Endodermal cell (in vitro differentiated cells): ENCODE data around the gene KLHL26. TPM values are rescaled to one million over a fixed set of nuclear protein-coding genes. Genes with fewer than 3 reads are reported as not detected.

Experiments used
- DNase-seq: peaks from one replicate; pipeline ENCODE4 v3.0.0-alpha.2; 2017
- H3K27ac ChIP-seq: 2 replicates; pipeline ENCODE4 v1.5.1; 2013; ENCODE audit warnings: mild to moderate bottlenecking, low read depth, low read length, moderate library complexity
- H3K27me3 ChIP-seq: 2 replicates; pipeline ENCODE4 v1.6.1; 2013; ENCODE audit warnings: mild to moderate bottlenecking, low read length, moderate library complexity; ENCODE audit not compliant: insufficient read depth, control insufficient read depth, poor library complexity, severe bottlenecking
- H3K36me3 ChIP-seq: 2 replicates; pipeline ENCODE4 v1.7.0; 2013; ENCODE audit warnings: mild to moderate bottlenecking, low read length, moderate library complexity; ENCODE audit not compliant: control insufficient read depth, insufficient read depth
- H3K4me1 ChIP-seq: one replicate; pipeline ENCODE4 v1.7.0; 2013; ENCODE audit warnings: low read length; ENCODE audit not compliant: control insufficient read depth, insufficient read depth
- H3K4me3 ChIP-seq: 2 replicates; pipeline ENCODE4 v1.5.1; 2013; ENCODE audit warnings: mild to moderate bottlenecking, low read length, moderate library complexity
- H3K9ac ChIP-seq: 2 replicates; pipeline ENCODE4 v1.6.1; 2013; ENCODE audit warnings: mild to moderate bottlenecking, low read length, moderate library complexity; ENCODE audit not compliant: poor library complexity, severe bottlenecking; ENCODE audit errors: extremely low read depth
- H3K9me3 ChIP-seq: 2 replicates; pipeline ENCODE4 v1.6.1; 2013; ENCODE audit warnings: mild to moderate bottlenecking, low read length, moderate library complexity; ENCODE audit not compliant: control insufficient read depth
- H3K27ac Mint-ChIP-seq: 2 replicates; pipeline ENCODE4 v1.8.0; 2020; ENCODE audit warnings: mixed read lengths
- H3K27me3 Mint-ChIP-seq: 2 replicates; pipeline ENCODE4 v1.8.0; 2021; ENCODE audit warnings: mild to moderate bottlenecking, mixed read lengths; ENCODE audit not compliant: insufficient read depth
- H3K36me3 Mint-ChIP-seq: 2 replicates; pipeline ENCODE4 v1.8.0; 2020; ENCODE audit warnings: low read depth, mixed read lengths
- H3K4me1 Mint-ChIP-seq: 2 replicates; pipeline ENCODE4 v1.8.0; 2020; ENCODE audit warnings: mixed read lengths
- H3K4me3 Mint-ChIP-seq: 2 replicates; pipeline ENCODE4 v1.8.0; 2020; ENCODE audit warnings: mild to moderate bottlenecking, moderate library complexity, mixed read lengths
- H3K9me3 Mint-ChIP-seq: 2 replicates; pipeline ENCODE4 v1.8.0; 2020; ENCODE audit warnings: mild to moderate bottlenecking, mixed read lengths
- WGBS, 2 experiments: methylation state at CpG; one replicate each; pipeline versions ENCODE4 v1.1.5 to v1.1.7; 2013; ENCODE audit warnings: missing lambda C conversion rate in 2 of 2, mixed read lengths in 1 of 2; ENCODE audit not compliant: insufficient coverage in 1 of 2, insufficient read length in 1 of 2; 5-methylcytosine and 5-hydroxymethylcytosine counted together
- total RNA-seq, 2 donors: library from RNA; stranded (reverse); fragmentation: NEBNext Ultra II Directional in 1 of 2; extraction: Animal tissue kit (Norgen Biotek cat#: 25700) in 1 of 2; gene quantifications; 2 replicates in 1 of 2; 3 replicates in 1 of 2; pipeline ENCODE4 v1.2.1, GENCODE V29; 2021
- TF ChIP-seq, protein P1 (sequence below): fragments of 200-600 bp; sonication (generic); conservative IDR thresholded peaks from 2 replicates; pipeline ENCODE4 v1.5.0; 2021; ENCODE audit warnings: antibody characterized with exemption, mild to moderate bottlenecking

KLHL26 gene
- total RNA-seq, 2 donors from 2014 or later: 9.4 to 11.2 TPM

DNA sequence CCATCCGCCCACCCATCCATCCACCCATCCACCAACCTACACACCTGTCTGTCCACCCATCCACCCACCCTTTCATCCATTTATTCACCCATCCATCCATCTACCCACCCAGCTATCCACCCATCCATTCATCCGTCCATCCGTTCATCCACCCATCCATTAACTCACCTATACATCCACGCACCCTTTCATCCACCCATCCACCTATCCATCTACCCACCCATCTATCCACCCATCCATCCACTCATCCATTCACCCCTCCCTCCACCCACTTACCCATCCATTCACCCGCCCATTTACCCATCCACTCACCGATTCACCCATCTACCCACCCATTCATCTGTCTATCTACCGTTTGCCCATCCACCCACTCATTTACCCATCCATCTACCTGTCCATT lies 17.6 kb downstream of the KLHL26 start:
- no peak for DNase-seq
- H3K4me1 ChIP-seq: peaks cover 19% of the 10 kb centered on the region
- H3K27me3 ChIP-seq: no peaks in the 10 kb centered on the region
- 92 to 94% methylated on average over 7 of the region's 7 CpGs for WGBS, 2 experiments
- no peaks in the 10 kb centered on the region for H3K9me3 Mint-ChIP-seq
- H3K27ac ChIP-seq: no peak overlapping the region
- no peak overlapping the region for H3K4me3 Mint-ChIP-seq
- no peaks in the 10 kb centered on the region for H3K36me3 ChIP-seq
- H3K9me3 ChIP-seq: no peaks in the 10 kb centered on the region
- no peak overlapping the region for H3K27ac Mint-ChIP-seq
- H3K4me1 Mint-ChIP-seq: peaks cover 24% of the 10 kb centered on the region
- no peak overlapping the region for H3K4me3 ChIP-seq
- H3K9ac ChIP-seq: no peak overlapping the region
- H3K36me3 Mint-ChIP-seq: peaks cover 1% of the 10 kb centered on the region
- TF ChIP-seq, protein P1, sequence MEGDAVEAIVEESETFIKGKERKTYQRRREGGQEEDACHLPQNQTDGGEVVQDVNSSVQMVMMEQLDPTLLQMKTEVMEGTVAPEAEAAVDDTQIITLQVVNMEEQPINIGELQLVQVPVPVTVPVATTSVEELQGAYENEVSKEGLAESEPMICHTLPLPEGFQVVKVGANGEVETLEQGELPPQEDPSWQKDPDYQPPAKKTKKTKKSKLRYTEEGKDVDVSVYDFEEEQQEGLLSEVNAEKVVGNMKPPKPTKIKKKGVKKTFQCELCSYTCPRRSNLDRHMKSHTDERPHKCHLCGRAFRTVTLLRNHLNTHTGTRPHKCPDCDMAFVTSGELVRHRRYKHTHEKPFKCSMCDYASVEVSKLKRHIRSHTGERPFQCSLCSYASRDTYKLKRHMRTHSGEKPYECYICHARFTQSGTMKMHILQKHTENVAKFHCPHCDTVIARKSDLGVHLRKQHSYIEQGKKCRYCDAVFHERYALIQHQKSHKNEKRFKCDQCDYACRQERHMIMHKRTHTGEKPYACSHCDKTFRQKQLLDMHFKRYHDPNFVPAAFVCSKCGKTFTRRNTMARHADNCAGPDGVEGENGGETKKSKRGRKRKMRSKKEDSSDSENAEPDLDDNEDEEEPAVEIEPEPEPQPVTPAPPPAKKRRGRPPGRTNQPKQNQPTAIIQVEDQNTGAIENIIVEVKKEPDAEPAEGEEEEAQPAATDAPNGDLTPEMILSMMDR: no peak
- no peaks in the 10 kb centered on the region for H3K27me3 Mint-ChIP-seq

DNA sequence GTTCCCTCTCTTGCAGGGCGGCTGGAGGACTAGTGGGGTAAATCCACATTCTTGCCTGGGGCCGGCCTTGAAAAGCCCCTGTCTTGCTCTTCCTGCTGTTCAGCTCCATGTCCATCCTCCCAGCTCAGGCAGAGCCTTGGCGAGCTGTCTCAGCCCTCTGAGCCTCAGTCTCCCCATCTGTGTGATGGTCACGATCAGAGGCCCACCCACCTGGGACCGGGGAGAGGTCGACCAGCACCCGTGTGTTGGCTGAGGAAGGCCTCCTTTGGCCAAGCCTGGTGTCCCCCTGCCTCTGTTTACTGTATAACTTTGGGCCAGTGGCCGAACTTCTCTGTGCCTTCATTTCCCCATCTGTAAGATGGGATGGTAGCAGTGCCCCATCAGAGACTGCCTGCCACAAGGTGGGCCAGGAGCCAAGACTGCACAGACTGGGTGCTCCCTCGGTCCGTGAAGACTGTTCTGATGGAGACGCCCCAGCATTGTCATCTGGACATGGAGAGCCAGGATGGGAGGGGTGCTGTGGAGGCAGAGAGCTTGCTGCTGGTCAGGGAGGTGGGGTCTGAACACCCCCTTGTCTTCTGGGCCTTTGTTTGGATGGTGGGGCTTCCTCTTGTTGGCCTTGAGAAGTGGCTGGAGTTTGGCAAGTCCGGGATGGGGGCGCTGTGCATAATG lies 18.5 kb downstream of the KLHL26 start:
- H3K4me3 Mint-ChIP-seq: no peak overlapping the region
- Histone ChIP-seq H3K4me3 (no peak overlapping the region), H3K9me3 (no peaks in the 10 kb centered on the region), H3K36me3 (no peaks in the 10 kb centered on the region), H3K4me1 (peaks cover 11% of the 10 kb centered on the region), H3K27me3 (no peaks in the 10 kb centered on the region), H3K9ac (no peak overlapping the region), H3K27ac (no peak overlapping the region)
- H3K9me3 Mint-ChIP-seq: no peaks in the 10 kb centered on the region
- peaks cover 15% of the 10 kb centered on the region for H3K4me1 Mint-ChIP-seq
- TF ChIP-seq, protein P1: no peak
- H3K27ac Mint-ChIP-seq: no peak overlapping the region
- H3K36me3 Mint-ChIP-seq: peaks cover 1% of the 10 kb centered on the region
- peak; percentile 34 for DNase-seq
- WGBS, 2 experiments: 94 to 95% methylated on average over 12 to 13 of the region's 13 CpGs
- no peaks in the 10 kb centered on the region for H3K27me3 Mint-ChIP-seq

DNA sequence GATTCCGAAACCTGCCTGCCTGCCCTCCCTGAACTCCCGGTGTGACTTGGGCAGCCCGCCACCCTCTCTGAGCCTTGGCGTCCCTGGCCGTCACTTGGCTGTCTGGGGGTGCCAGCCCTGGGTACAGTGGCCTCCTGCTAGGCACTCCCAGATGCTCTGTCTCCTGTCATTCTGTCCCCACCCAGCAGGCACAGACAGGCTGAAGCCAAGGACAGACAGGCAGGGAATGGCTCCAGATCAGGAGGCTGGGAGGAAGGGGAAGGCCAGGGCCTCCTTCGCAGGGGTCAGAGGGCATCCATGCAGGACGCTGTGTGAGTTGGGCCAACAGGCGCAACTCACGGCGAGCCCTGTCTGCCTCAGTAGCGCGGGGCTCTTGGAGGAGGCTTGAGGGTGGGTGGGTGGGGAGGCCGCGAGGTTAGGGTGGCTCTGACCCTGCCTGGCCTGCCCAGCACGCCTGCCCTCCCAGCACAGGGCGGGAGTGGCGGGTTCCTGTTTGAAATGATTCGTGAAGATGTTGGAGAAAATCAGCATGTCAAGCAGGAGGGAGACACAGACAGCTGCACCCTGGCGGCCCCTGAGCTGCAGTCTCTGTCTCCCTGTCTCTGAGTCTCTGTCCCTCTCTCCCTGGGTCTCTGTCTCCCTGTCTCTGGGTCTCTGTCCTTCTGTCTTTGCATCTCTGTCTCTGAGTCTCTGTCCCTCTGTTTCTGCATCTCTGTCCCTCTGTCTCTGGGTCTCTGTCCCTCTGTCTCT lies 19.7 kb downstream of the KLHL26 start:
- H3K36me3 Mint-ChIP-seq: no peaks in the 10 kb centered on the region
- no peaks in the 10 kb centered on the region for H3K9me3 Mint-ChIP-seq
- H3K27ac Mint-ChIP-seq: no peak overlapping the region
- Histone ChIP-seq H3K27ac (no peak overlapping the region), H3K9me3 (no peaks in the 10 kb centered on the region), H3K4me3 (no peak overlapping the region), H3K36me3 (no peaks in the 10 kb centered on the region), H3K9ac (no peak overlapping the region), H3K27me3 (no peaks in the 10 kb centered on the region), H3K4me1 (peaks cover 3% of the 10 kb centered on the region)
- TF ChIP-seq, protein P1: no peak
- H3K27me3 Mint-ChIP-seq: no peaks in the 10 kb centered on the region
- 81 to 89% methylated on average over 9 to 17 of the region's 19 CpGs for WGBS, 2 experiments
- DNase-seq: peak; percentile 42
- no peak overlapping the region for H3K4me3 Mint-ChIP-seq
- peaks cover 6% of the 10 kb centered on the region for H3K4me1 Mint-ChIP-seq
